CD4-positive, alpha-beta T cell treated with Interleukin-10 for 1 hour (primary cell): ENCODE measurements around the gene KRTAP19-2.
"Not testable (repeated sequence)": the region's sequence is repeated elsewhere in the genome, so short reads cannot be mapped to it uniquely, and the experiment has no call there.

Experiments used
- DNase-seq: peaks from one replicate; pipeline ENCODE4 v3.0.0-alpha.2; 2020

The KRTAP19-2 gene

GRCh38 chr21:30487336-30487735 lies at the start of gene KRTAP19-2:
TSS of gene KRTAP19-2 (minus strand) at chr21:30487436. CDS start at chr21:30487348, 88 bp downstream.
- no peak for DNase-seq

GRCh38 chr21:30518876-30519275 lies 31.6 kb upstream of the KRTAP19-2 start:
- no peak for DNase-seq

GRCh38 chr21:30515681-30516080 lies 28.4 kb upstream of the KRTAP19-2 start:
- no peak for DNase-seq

GRCh38 chr21:30505621-30506205 lies 18.5 kb upstream of the KRTAP19-2 start:
- DNase-seq = not testable (repeated sequence)

- DNase-seq = no peak
Measured at GRCh38 chr21:30502041-30502440, 14.8 kb upstream of the KRTAP19-2 start, which contains the start of gene KRTAP19-5. TSS of gene KRTAP19-5 (minus strand) at chr21:30502141. CDS start at chr21:30502090, 51 bp downstream.

GRCh38 chr21:30497065-30497464 lies 9.8 kb upstream of the KRTAP19-2 start, which contains the start of gene KRTAP19-4:
TSS of gene KRTAP19-4 (minus strand) at chr21:30497165. CDS start at chr21:30497110, 55 bp downstream.
- DNase-seq = no peak

- DNase-seq = no peak
Measured at GRCh38 chr21:30491963-30492428, 4.8 kb upstream of the KRTAP19-2 start, which contains the start of gene KRTAP19-3. TSS of gene KRTAP19-3 (minus strand) at chr21:30492013. CDS start at chr21:30491957, 56 bp downstream.

GRCh38 chr21:30486180-30486579 lies 1.1 kb downstream of the KRTAP19-2 start:
- DNase-seq = no peak

- no peak for DNase-seq
Measured at GRCh38 chr21:30482130-30482529, 5.1 kb downstream of the KRTAP19-2 start.

- no peak for DNase-seq
Measured at GRCh38 chr21:30480145-30480544, 7.1 kb downstream of the KRTAP19-2 start, which contains the start of gene KRTAP19-1. TSS of gene KRTAP19-1 (minus strand) at chr21:30480367. CDS start at chr21:30480317, 50 bp downstream.

GRCh38 chr21:30479259-30479658 lies 8.0 kb downstream of the KRTAP19-2 start:
- no peak for DNase-seq

- DNase-seq = no peak
Measured at GRCh38 chr21:30478004-30478403, 9.2 kb downstream of the KRTAP19-2 start.

GRCh38 chr21:30468900-30469714 lies 18.1 kb downstream of the KRTAP19-2 start:
- no peak for DNase-seq

GRCh38 chr21:30463713-30464112 lies 23.5 kb downstream of the KRTAP19-2 start:
- DNase-seq = no peak

GRCh38 chr21:30448514-30448913 lies 38.7 kb downstream of the KRTAP19-2 start:
- DNase-seq = no peak

GRCh38 chr21:30447056-30447455 lies 40.2 kb downstream of the KRTAP19-2 start:
- no peak for DNase-seq

GRCh38 chr21:30444204-30444603 lies 43.0 kb downstream of the KRTAP19-2 start:
- DNase-seq = no peak

- no peak for DNase-seq
Measured at GRCh38 chr21:30443226-30443625, 44.0 kb downstream of the KRTAP19-2 start.

- no peak for DNase-seq
Measured at GRCh38 chr21:30439975-30440374, 47.3 kb downstream of the KRTAP19-2 start, which contains the start of gene KRTAP15-1. TSS of gene KRTAP15-1 (plus strand) at chr21:30440275. CDS start at chr21:30440328, 53 bp downstream.
